T-helper 17 cell (primary cell): ENCODE results near the gene HRH1. TPM values are rescaled to one million over a fixed set of nuclear protein-coding genes. Genes with fewer than 3 reads are reported as not detected.
"Not testable (repeated sequence)": the region's sequence is repeated elsewhere in the genome, so short reads cannot be mapped to it uniquely, and the experiment has no call there.

Source experiments
- ATAC-seq: fragments of 150-1000 bp; cut with Tn5 transposase; 2 replicates; pipeline ENCODE4 v1.10.0; 2021; ENCODE audit warnings: mild to moderate bottlenecking, moderate library complexity
- DNase-seq, 3 donors: peaks; one replicate each; pipeline versions ENCODE4 v3.0.0 to v3.0.0-alpha.2; 2020 to 2021
- H3K9me3 ChIP-seq: one replicate; pipeline ENCODE4 v1.7.0; 2013; ENCODE audit warnings: low read length, mild to moderate bottlenecking; ENCODE audit not compliant: control insufficient read depth, poor library complexity, severe bottlenecking
- H3K27ac Mint-ChIP-seq: one replicate; pipeline ENCODE4 v1.8.0; 2022; ENCODE audit warnings: mild to moderate bottlenecking, moderate library complexity, mixed read lengths
- H3K27me3 Mint-ChIP-seq: one replicate; pipeline ENCODE4 v1.8.0; 2022; ENCODE audit warnings: mixed read lengths
- H3K36me3 Mint-ChIP-seq: one replicate; pipeline ENCODE4 v1.8.0; 2022; ENCODE audit warnings: low read depth, mixed read lengths
- H3K4me1 Mint-ChIP-seq: one replicate; pipeline ENCODE4 v1.8.0; 2022; ENCODE audit warnings: mild to moderate bottlenecking, mixed read lengths
- H3K4me3 Mint-ChIP-seq: one replicate; pipeline ENCODE4 v1.8.0; 2022; ENCODE audit warnings: mild to moderate bottlenecking, moderate library complexity, mixed read lengths
- total RNA-seq, 4 donors: library from RNA in 2 of 4; stranded (reverse) in 2 of 4; gene quantifications; one replicate each; pipeline ENCODE4 v1.2.3 and lab custom pipeline; 2022 to 2026

HRH1 gene
- total RNA-seq, 2 donors from 2014 or later = not detected

- H3K36me3 Mint-ChIP-seq = peaks cover 4% of the 10 kb centered on the region
- H3K27ac Mint-ChIP-seq = no peak overlapping the region
- peaks cover 4% of the 10 kb centered on the region for H3K4me1 Mint-ChIP-seq
- DNase-seq (no peak), ATAC-seq (no peak)
- H3K4me3 Mint-ChIP-seq = peak overlapping the region; percentile 25
- no peaks in the 10 kb centered on the region for H3K9me3 ChIP-seq
- H3K27me3 Mint-ChIP-seq = peaks cover 59% of the 10 kb centered on the region
Observed at GRCh38 chr3:11211531-11212298, 57.4 kb downstream of the HRH1 start.

- no peak for DNase-seq
- no peaks in the 10 kb centered on the region for H3K9me3 ChIP-seq
- Mint-ChIP-seq H3K36me3 (peaks cover 4% of the 10 kb centered on the region), H3K27ac (no peak overlapping the region), H3K4me3 (peak overlapping the region; percentile 0), H3K4me1 (peaks cover 4% of the 10 kb centered on the region), H3K27me3 (peaks cover 65% of the 10 kb centered on the region)
- no peak for ATAC-seq
Observed at GRCh38 chr3:11212299-11212608, 58.0 kb downstream of the HRH1 start.

GRCh38 chr3:11212784-11213183 is 58.5 kb downstream of the HRH1 start:
- no peak overlapping the region for H3K27ac Mint-ChIP-seq

GRCh38 chr3:11213810-11214450 is 59.6 kb downstream of the HRH1 start:
- Mint-ChIP-seq H3K4me1 (no peaks in the 10 kb centered on the region), H3K27me3 (peaks cover 65% of the 10 kb centered on the region), H3K27ac (peak overlapping the region; percentile 39), H3K4me3 (no peak overlapping the region), H3K36me3 (peaks cover 4% of the 10 kb centered on the region)
- H3K9me3 ChIP-seq = no peaks in the 10 kb centered on the region
- ATAC-seq (no peak), DNase-seq (no peak)

More at GRCh38 chr3:11212784-11213183, 58.5 kb downstream of the HRH1 start:
- no peak for ATAC-seq
- Mint-ChIP-seq H3K27me3 (peaks cover 69% of the 10 kb centered on the region), H3K4me1 (peaks cover 2% of the 10 kb centered on the region), H3K4me3 (no peak overlapping the region), H3K36me3 (peaks cover 4% of the 10 kb centered on the region)
- DNase-seq = no peak
- H3K9me3 ChIP-seq = no peaks in the 10 kb centered on the region

GRCh38 chr3:11214451-11214978 is 60.2 kb downstream of the HRH1 start:
- no peak overlapping the region for H3K4me3 Mint-ChIP-seq
- peaks cover 4% of the 10 kb centered on the region for H3K36me3 Mint-ChIP-seq
- DNase-seq = no peak
- no peak for ATAC-seq
- no peaks in the 10 kb centered on the region for H3K4me1 Mint-ChIP-seq
- no peaks in the 10 kb centered on the region for H3K9me3 ChIP-seq
- peaks cover 60% of the 10 kb centered on the region for H3K27me3 Mint-ChIP-seq
- H3K27ac Mint-ChIP-seq = no peak overlapping the region

GRCh38 chr3:11217370-11217769 is 63.1 kb downstream of the HRH1 start:
- not testable (repeated sequence) for H3K4me3 Mint-ChIP-seq, H3K36me3 Mint-ChIP-seq, ATAC-seq, H3K9me3 ChIP-seq, DNase-seq, H3K4me1 Mint-ChIP-seq, H3K27ac Mint-ChIP-seq
- H3K27me3 Mint-ChIP-seq = peaks cover 43% of the 10 kb centered on the region

GRCh38 chr3:11220230-11220629 is 65.9 kb downstream of the HRH1 start:
- H3K4me3 Mint-ChIP-seq = no peak overlapping the region
- H3K36me3 Mint-ChIP-seq = no peaks in the 10 kb centered on the region
- H3K27me3 Mint-ChIP-seq = peaks cover 25% of the 10 kb centered on the region
- ATAC-seq = no peak
- H3K27ac Mint-ChIP-seq = no peak overlapping the region
- H3K4me1 Mint-ChIP-seq = peaks cover 2% of the 10 kb centered on the region
- no peaks in the 10 kb centered on the region for H3K9me3 ChIP-seq
- no peak for DNase-seq

GRCh38 chr3:11221818-11222415 is 67.6 kb downstream of the HRH1 start:
- Mint-ChIP-seq H3K4me3 (no peak overlapping the region), H3K36me3 (no peaks in the 10 kb centered on the region), H3K27me3 (peaks cover 13% of the 10 kb centered on the region), H3K4me1 (peaks cover 8% of the 10 kb centered on the region), H3K27ac (no peak overlapping the region)
- no peak for DNase-seq
- no peak for ATAC-seq
- no peaks in the 10 kb centered on the region for H3K9me3 ChIP-seq

- Mint-ChIP-seq H3K27ac (no peak overlapping the region), H3K4me3 (no peak overlapping the region), H3K27me3 (peaks cover 5% of the 10 kb centered on the region), H3K36me3 (no peaks in the 10 kb centered on the region), H3K4me1 (peaks cover 8% of the 10 kb centered on the region)
- DNase-seq (no peak), ATAC-seq (no peak)
- H3K9me3 ChIP-seq = no peaks in the 10 kb centered on the region
Observed at GRCh38 chr3:11224010-11224409, 69.7 kb downstream of the HRH1 start.

- ATAC-seq = no peak
- Mint-ChIP-seq H3K27ac (peak overlapping the region; percentile 27), H3K36me3 (no peaks in the 10 kb centered on the region), H3K4me3 (no peak overlapping the region), H3K27me3 (peaks cover 5% of the 10 kb centered on the region), H3K4me1 (peaks cover 8% of the 10 kb centered on the region)
- no peaks in the 10 kb centered on the region for H3K9me3 ChIP-seq
- no peak for DNase-seq
Observed at GRCh38 chr3:11224870-11225229, 70.6 kb downstream of the HRH1 start.

- H3K27me3 Mint-ChIP-seq = peaks cover 5% of the 10 kb centered on the region
- no peak overlapping the region for H3K4me3 Mint-ChIP-seq
- H3K9me3 ChIP-seq = no peaks in the 10 kb centered on the region
- H3K36me3 Mint-ChIP-seq = no peaks in the 10 kb centered on the region
- no peak overlapping the region for H3K27ac Mint-ChIP-seq
- ATAC-seq (no peak), DNase-seq (no peak)
- peaks cover 8% of the 10 kb centered on the region for H3K4me1 Mint-ChIP-seq
Observed at GRCh38 chr3:11226042-11226370, 71.7 kb downstream of the HRH1 start.

GRCh38 chr3:11228041-11228440 is 73.7 kb downstream of the HRH1 start:
- H3K27ac Mint-ChIP-seq = no peak overlapping the region
- peaks cover 8% of the 10 kb centered on the region for H3K4me1 Mint-ChIP-seq
- ATAC-seq = no peak
- no peaks in the 10 kb centered on the region for H3K36me3 Mint-ChIP-seq
- peaks cover 9% of the 10 kb centered on the region for H3K27me3 Mint-ChIP-seq
- H3K9me3 ChIP-seq = no peaks in the 10 kb centered on the region
- no peak overlapping the region for H3K4me3 Mint-ChIP-seq
- no peak for DNase-seq

GRCh38 chr3:11230125-11230524 is 75.8 kb downstream of the HRH1 start:
- no peak overlapping the region for H3K4me3 Mint-ChIP-seq
- ATAC-seq (no peak), DNase-seq (no peak)
- H3K27ac Mint-ChIP-seq = no peak overlapping the region
- H3K27me3 Mint-ChIP-seq = peaks cover 27% of the 10 kb centered on the region
- H3K9me3 ChIP-seq = no peaks in the 10 kb centered on the region
- peaks cover 3% of the 10 kb centered on the region for H3K36me3 Mint-ChIP-seq
- peaks cover 7% of the 10 kb centered on the region for H3K4me1 Mint-ChIP-seq
